Smooth muscle cell (in vitro differentiated cells): Measurements from ENCODE around the gene SNX32. TPM values are rescaled to one million over a fixed set of nuclear protein-coding genes. Genes with fewer than 3 reads are reported as not detected.

Experiments used
- DNase-seq: peaks from one replicate; lab custom pipeline; 2025; ENCODE audit not compliant: unreplicated experiment; lab: John Stamatoyannopoulos, UW
- H2AFZ ChIP-seq: fragments of 200-600 bp; sonication (generic); 2 replicates; pipeline ENCODE4 v1.6.0; 2016; ENCODE audit warnings: antibody characterized with exemption, low read depth, mild to moderate bottlenecking
- H3F3A ChIP-seq: fragments of 200-600 bp; sonication (generic); 2 replicates; pipeline ENCODE4 v1.6.0; 2017; ENCODE audit warnings: antibody characterized with exemption, low read depth
- H3K27ac ChIP-seq: fragments of 200-600 bp; sonication (generic); 2 replicates; pipeline ENCODE4 v1.5.1; 2016; ENCODE audit warnings: low read depth, mild to moderate bottlenecking
- H3K27me3 ChIP-seq: fragments of 200-600 bp; sonication (generic); 2 replicates; pipeline ENCODE4 v1.6.1; 2016; ENCODE audit warnings: low read depth, mild to moderate bottlenecking
- H3K36me3 ChIP-seq: fragments of 200-600 bp; sonication (generic); 2 replicates; pipeline ENCODE4 v1.5.1; 2016; ENCODE audit warnings: low read depth
- H3K4me1 ChIP-seq: fragments of 200-600 bp; sonication (generic); 2 replicates; pipeline ENCODE4 v1.5.1; 2016; ENCODE audit warnings: low read depth
- H3K4me2 ChIP-seq: fragments of 200-600 bp; sonication (generic); 2 replicates; pipeline ENCODE4 v1.6.0; 2016; ENCODE audit warnings: mild to moderate bottlenecking
- H3K4me3 ChIP-seq: fragments of 200-600 bp; sonication (generic); 2 replicates; pipeline ENCODE4 v1.5.1; 2016; ENCODE audit warnings: mild to moderate bottlenecking
- H3K79me2 ChIP-seq: fragments of 200-600 bp; sonication (generic); 2 replicates; pipeline ENCODE4 v1.6.0; 2016; ENCODE audit warnings: low read depth, mild to moderate bottlenecking
- H3K9ac ChIP-seq: fragments of 200-600 bp; sonication (generic); 2 replicates; pipeline ENCODE4 v1.6.0; 2016; ENCODE audit warnings: low read depth
- H3K9me3 ChIP-seq: fragments of 200-600 bp; sonication (generic); replicated peaks from 2 replicates; pipeline ENCODE4 v1.5.1; 2016; ENCODE audit warnings: low read depth
- H4K20me1 ChIP-seq: fragments of 200-600 bp; sonication (generic); 2 replicates; pipeline ENCODE4 v1.6.0; 2016; ENCODE audit warnings: low read depth
- CTCF ChIP-seq: fragments of 200-600 bp; sonication (generic); IDR thresholded peaks from 2 replicates; pipeline ENCODE4 v1.5.1; 2017; ENCODE audit warnings: borderline replicate concordance, mild to moderate bottlenecking, antibody characterized with exemption; ENCODE audit not compliant: insufficient read depth, poor library complexity, severe bottlenecking
- WGBS: methylation state at CpG from one replicate; pipeline ENCODE4 v1.1.7; 2016; ENCODE audit warnings: low lambda C conversion rate; 5-methylcytosine and 5-hydroxymethylcytosine counted together
- polyA plus RNA-seq: library from polyadenylated mRNA; unstranded; fragments of >200 nt; fragmentation: Nextera tagmentation; extraction: Ambion mirVana; gene quantifications from 2 replicates; pipeline ENCODE4 v1.2.1, GENCODE V29; 2016
- total RNA-seq: library from RNA; depleted of rRNA; stranded (reverse); fragments of >200 nt; gene quantifications from 2 replicates; pipeline ENCODE4 v1.2.3, GENCODE V29; 2014

The SNX32 gene
- total and polyA plus RNA-seq, 2 experiments from 2014 or later = 1.1 to 1.2 TPM

- no peak for DNase-seq
- WGBS = 94% methylated on average over 27 of the region's 29 CpGs
- H3K4me2 ChIP-seq = no peak overlapping the region
- H4K20me1 ChIP-seq = peaks cover 3% of the 10 kb centered on the region
- H3K9ac ChIP-seq = no peak overlapping the region
- H3K79me2 ChIP-seq = no peaks in the 10 kb centered on the region
- H3K27ac ChIP-seq = no peak overlapping the region
- H3K9me3 ChIP-seq = no peaks in the 10 kb centered on the region
- H3F3A ChIP-seq = no peaks in the 10 kb centered on the region
- H3K36me3 ChIP-seq = no peaks in the 10 kb centered on the region
- H3K4me3 ChIP-seq = no peak overlapping the region
- H3K27me3 ChIP-seq = peaks cover 6% of the 10 kb centered on the region
- no peak overlapping the region for H2AFZ ChIP-seq
- no peak for TF ChIP-seq CTCF
- peaks cover 10% of the 10 kb centered on the region for H3K4me1 ChIP-seq
These were observed 40.0 kb upstream of the SNX32 start for GRCh38 chr11:65793625-65794400.

GRCh38 chr11:65794570-65795510, 38.9 kb upstream of the SNX32 start:
- no peaks in the 10 kb centered on the region for H3K79me2 ChIP-seq
- no peaks in the 10 kb centered on the region for H3K27me3 ChIP-seq
- no peak overlapping the region for H2AFZ ChIP-seq
- no peak for TF ChIP-seq CTCF
- no peaks in the 10 kb centered on the region for H3K36me3 ChIP-seq
- H3K4me2 ChIP-seq = no peak overlapping the region
- H4K20me1 ChIP-seq = peaks cover 3% of the 10 kb centered on the region
- H3K4me1 ChIP-seq = peaks cover 10% of the 10 kb centered on the region
- no peak overlapping the region for H3K9ac ChIP-seq
- no peaks in the 10 kb centered on the region for H3F3A ChIP-seq
- WGBS = 96% methylated on average over 42 of the region's 42 CpGs
- no peak for DNase-seq
- H3K9me3 ChIP-seq = no peaks in the 10 kb centered on the region
- H3K27ac ChIP-seq = no peak overlapping the region
- H3K4me3 ChIP-seq = no peak overlapping the region

- no peaks in the 10 kb centered on the region for H3K79me2 ChIP-seq
- H3K4me2 ChIP-seq = peak overlapping the region; percentile 36
- no peak overlapping the region for H3K9ac ChIP-seq
- H3F3A ChIP-seq = no peaks in the 10 kb centered on the region
- H3K36me3 ChIP-seq = no peaks in the 10 kb centered on the region
- H3K9me3 ChIP-seq = no peaks in the 10 kb centered on the region
- H4K20me1 ChIP-seq = peaks cover 3% of the 10 kb centered on the region
- H3K4me1 ChIP-seq = peaks cover 10% of the 10 kb centered on the region
- H3K27me3 ChIP-seq = no peaks in the 10 kb centered on the region
- no peak overlapping the region for H3K4me3 ChIP-seq
- no peak for TF ChIP-seq CTCF
- 55% methylated on average over 15 of the region's 15 CpGs for WGBS
- peak overlapping the region; percentile 33 for H3K27ac ChIP-seq
- peak overlapping the region; percentile 18 for H2AFZ ChIP-seq
- DNase-seq = no peak
These were observed 36.8 kb upstream of the SNX32 start for GRCh38 chr11:65796726-65797601.
